ENCODE measurements around the gene SLC13A2. TPM values are rescaled to one million over a fixed set of nuclear protein-coding genes. Genes with fewer than 3 reads are reported as not detected.
"Not testable (repeated sequence)": the region's sequence is repeated elsewhere in the genome, so short reads cannot be mapped to it uniquely, and the experiment has no call there.

Gene SLC13A2
- total RNA-seq, 1 donor from 2014 or later = not detected

GRCh38 chr17:28449859-28450258, 23.6 kb upstream of the SLC13A2 start:
- no peak for FAIRE-seq
- no peaks in the 10 kb centered on the region for H3K9me3 ChIP-seq (ENCODE audit: insufficient read depth, low read depth, low read length)

GRCh38 chr17:28457890-28458289, 15.6 kb upstream of the SLC13A2 start:
- TF ChIP-seq EZH2 (IDR thresholded peaks at IDR 0.05; ENCODE audit: insufficient read depth, low read length) = no peak
- no peak for TF ChIP-seq CTCF (IDR thresholded peaks at IDR 0.05; ENCODE audit: insufficient read depth, low read depth, low read length)
- Histone ChIP-seq H3K9me3 (ENCODE audit: insufficient read depth, low read depth, low read length) (no peaks in the 10 kb centered on the region), H3K27ac (ENCODE audit: low read depth, low read length) (no peak overlapping the region), H3K27me3 (ENCODE audit: insufficient read depth, low read length) (peaks cover 2% of the 10 kb centered on the region), H4K20me1 (ENCODE audit: insufficient read depth, low read length) (no peaks in the 10 kb centered on the region), H3K4me3 (ENCODE audit: insufficient read depth, low read depth, low read length) (no peak overlapping the region), H3K79me2 (ENCODE audit: insufficient read depth, low read length) (no peaks in the 10 kb centered on the region), H3K9ac (ENCODE audit: low read length) (no peak overlapping the region), H3K36me3 (ENCODE audit: insufficient read depth, low read length) (no peaks in the 10 kb centered on the region), H2AFZ (ENCODE audit: low read depth, low read length) (no peak overlapping the region), H3K4me1 (ENCODE audit: insufficient read depth, low read length) (no peaks in the 10 kb centered on the region), H3K4me2 (ENCODE audit: low read length) (no peak overlapping the region)
- Mint-ChIP-seq H3K27ac (ENCODE audit: unreplicated experiment) (no peak overlapping the region), H3K27me3 (ENCODE audit: low read depth, unreplicated experiment) (peaks cover 11% of the 10 kb centered on the region), H3K9me3 (ENCODE audit: unreplicated experiment) (peaks cover 2% of the 10 kb centered on the region), H3K4me1 (ENCODE audit: low read depth, unreplicated experiment) (no peaks in the 10 kb centered on the region), H3K4me3 (ENCODE audit: unreplicated experiment) (no peak overlapping the region), H3K36me3 (ENCODE audit: low read depth, unreplicated experiment) (no peaks in the 10 kb centered on the region)
- FAIRE-seq = no peak
- no peak for DNase-seq (ENCODE audit: low read depth)

More at GRCh38 chr17:28449859-28450258, 23.6 kb upstream of the SLC13A2 start:
- Mint-ChIP-seq H3K27me3 (ENCODE audit: low read depth, unreplicated experiment) (peaks cover 16% of the 10 kb centered on the region), H3K4me3 (ENCODE audit: unreplicated experiment) (no peak overlapping the region), H3K4me1 (ENCODE audit: low read depth, unreplicated experiment) (no peaks in the 10 kb centered on the region), H3K9me3 (ENCODE audit: unreplicated experiment) (peaks cover 6% of the 10 kb centered on the region), H3K36me3 (ENCODE audit: low read depth, unreplicated experiment) (no peaks in the 10 kb centered on the region), H3K27ac (ENCODE audit: unreplicated experiment) (no peak overlapping the region)
- Histone ChIP-seq H3K27ac (ENCODE audit: low read depth, low read length) (no peak overlapping the region), H3K4me2 (ENCODE audit: low read length) (no peak overlapping the region), H3K27me3 (ENCODE audit: insufficient read depth, low read length) (no peaks in the 10 kb centered on the region), H3K9ac (ENCODE audit: low read length) (no peak overlapping the region), H3K4me3 (ENCODE audit: insufficient read depth, low read depth, low read length) (no peak overlapping the region), H2AFZ (ENCODE audit: low read depth, low read length) (no peak overlapping the region), H3K4me1 (ENCODE audit: insufficient read depth, low read length) (no peaks in the 10 kb centered on the region), H3K36me3 (ENCODE audit: insufficient read depth, low read length) (no peaks in the 10 kb centered on the region), H4K20me1 (ENCODE audit: insufficient read depth, low read length) (no peaks in the 10 kb centered on the region), H3K79me2 (ENCODE audit: insufficient read depth, low read length) (no peaks in the 10 kb centered on the region)
- no peak for DNase-seq (ENCODE audit: low read depth)
- TF ChIP-seq CTCF (IDR thresholded peaks at IDR 0.05; ENCODE audit: insufficient read depth, low read depth, low read length) (no peak), EZH2 (IDR thresholded peaks at IDR 0.05; ENCODE audit: insufficient read depth, low read length) (no peak)

- H3K27me3 ChIP-seq (ENCODE audit: insufficient read depth, low read length); H3K4me1 ChIP-seq (ENCODE audit: insufficient read depth, low read length); H3K9ac ChIP-seq (ENCODE audit: low read length); H3K27ac Mint-ChIP-seq (ENCODE audit: unreplicated experiment); H2AFZ ChIP-seq (ENCODE audit: low read depth, low read length); H3K79me2 ChIP-seq (ENCODE audit: insufficient read depth, low read length); H3K4me3 ChIP-seq (ENCODE audit: insufficient read depth, low read depth, low read length); H3K4me2 ChIP-seq (ENCODE audit: low read length); FAIRE-seq; H3K4me1 Mint-ChIP-seq (ENCODE audit: low read depth, unreplicated experiment); H3K9me3 ChIP-seq (ENCODE audit: insufficient read depth, low read depth, low read length); H4K20me1 ChIP-seq (ENCODE audit: insufficient read depth, low read length); H3K36me3 ChIP-seq (ENCODE audit: insufficient read depth, low read length); H3K27ac ChIP-seq (ENCODE audit: low read depth, low read length); DNase-seq (ENCODE audit: low read depth); H3K9me3 Mint-ChIP-seq (ENCODE audit: unreplicated experiment); H3K4me3 Mint-ChIP-seq (ENCODE audit: unreplicated experiment); H3K36me3 Mint-ChIP-seq (ENCODE audit: low read depth, unreplicated experiment): not testable (repeated sequence)
- H3K27me3 Mint-ChIP-seq (ENCODE audit: low read depth, unreplicated experiment) = peaks cover 17% of the 10 kb centered on the region
Observed at GRCh38 chr17:28458881-28459280, 14.6 kb upstream of the SLC13A2 start.

Measured in astrocyte (in vitro differentiated cells and primary cell).